Activated CD4-positive, alpha-beta T cell treated with anti-CD3 and anti-CD28 coated beads, Interleukin-2, amount 50 U/mL, for 24 hours (primary cell): ENCODE data around the gene HSP90AA1.
A peak's percentile ranks its signal among the peaks of the same experiment; 100 is the strongest.
"Not testable (repeated sequence)": the region's sequence is repeated elsewhere in the genome, so short reads cannot be mapped to it uniquely, and the experiment has no call there.

Experiments used
- DNase-seq, 2 donors: peaks; one replicate each; pipeline ENCODE4 v3.0.0-alpha.2; 2020; ENCODE audit warnings: low read depth in 1 of 2, low spot score in 1 of 2

HSP90AA1 gene

DNA sequence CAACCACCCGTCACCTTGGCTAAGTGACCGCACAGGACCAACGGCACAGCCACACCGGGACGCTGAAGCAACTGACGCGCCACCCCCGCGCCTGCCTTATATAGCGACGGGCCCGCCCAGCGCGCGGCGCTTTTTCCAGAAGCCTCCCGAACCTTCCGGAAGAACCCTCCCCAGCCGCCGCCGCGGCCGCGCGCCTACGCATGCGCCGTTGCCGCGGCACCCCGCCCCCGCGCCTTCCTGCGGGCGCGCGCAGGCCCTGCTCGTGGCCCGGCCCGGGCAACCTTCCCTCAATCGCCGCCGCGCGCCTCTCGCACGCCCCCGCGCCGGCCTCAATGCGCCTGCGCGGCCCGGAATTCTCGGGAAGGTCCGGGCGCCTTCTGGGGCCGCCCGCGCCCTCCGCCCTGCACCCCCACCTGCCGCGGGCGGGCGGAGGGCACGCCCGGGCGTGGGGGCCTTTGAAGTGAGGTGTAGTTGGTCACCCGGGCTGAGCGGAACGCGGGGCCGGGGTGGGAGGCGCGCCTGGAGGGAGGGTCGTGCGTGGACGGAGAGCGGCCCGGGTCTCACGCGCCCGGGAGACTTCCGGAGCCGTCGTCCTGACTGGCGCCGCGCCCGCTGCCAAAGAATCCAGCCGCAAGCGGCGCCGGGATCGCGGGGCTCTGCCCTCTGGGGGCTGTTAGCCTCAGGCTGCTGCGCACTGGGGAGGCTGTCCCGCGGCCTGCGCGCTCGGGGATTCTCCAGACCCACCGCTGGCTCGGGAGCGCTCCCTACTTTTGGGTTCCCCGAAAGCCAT lies at the start of gene HSP90AA1:
Gene HSP90AA1, minus strand, starts transcription at position 73 of the 790 bp plus-strand sequence. CDS start 666 bp downstream, outside the sequence.
- peak; percentile 95 to 98 for DNase-seq

DNA sequence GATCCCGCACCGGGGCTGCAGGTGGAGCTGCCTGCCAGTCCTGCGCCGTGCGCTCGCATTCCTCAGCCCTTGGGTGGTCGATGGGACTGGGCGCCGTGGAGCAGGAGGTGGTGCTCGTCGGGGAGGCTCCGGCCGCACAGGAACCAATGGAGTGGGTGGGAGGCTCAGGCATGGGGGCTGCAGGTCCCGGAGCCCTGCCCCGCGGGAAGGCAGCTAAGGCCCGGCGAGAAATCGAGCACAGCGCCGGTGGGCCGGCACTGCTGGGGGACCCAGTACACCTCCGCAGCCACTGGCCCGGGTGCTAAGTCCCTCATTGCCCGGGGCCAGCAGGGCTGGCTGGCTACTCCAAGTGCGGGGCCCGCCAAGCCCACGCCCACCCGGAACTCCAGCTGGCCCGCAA lies 48.6 kb upstream of the HSP90AA1 start:
- DNase-seq, result not testable (repeated sequence)

GRCh38 chr14:102134719-102135118 lies 47.9 kb upstream of the HSP90AA1 start:
- not testable (repeated sequence) for DNase-seq

DNA sequence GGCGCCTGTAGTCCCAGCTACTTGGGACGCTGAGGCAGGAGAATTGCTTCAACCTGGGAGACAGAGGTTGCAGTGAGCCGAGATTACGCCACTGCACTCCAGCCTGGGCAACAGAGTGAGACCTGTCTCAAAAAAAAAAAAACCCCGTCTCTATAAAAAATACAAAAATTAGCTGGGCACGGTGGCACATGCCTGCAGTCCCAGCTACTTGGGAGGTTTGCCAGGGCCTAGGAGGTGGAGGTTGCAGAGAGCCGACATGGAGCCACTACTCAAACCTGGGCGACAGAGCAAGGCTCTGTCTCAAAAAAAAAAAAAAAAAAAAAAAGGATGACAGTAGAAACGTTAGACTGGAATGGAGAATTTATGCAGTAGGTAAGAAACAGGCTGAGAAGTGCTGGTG lies 47.2 kb upstream of the HSP90AA1 start:
- not testable (repeated sequence) for DNase-seq

- DNase-seq, result no peak
Measured at GRCh38 chr14:102131741-102132140, 44.9 kb upstream of the HSP90AA1 start.

DNA sequence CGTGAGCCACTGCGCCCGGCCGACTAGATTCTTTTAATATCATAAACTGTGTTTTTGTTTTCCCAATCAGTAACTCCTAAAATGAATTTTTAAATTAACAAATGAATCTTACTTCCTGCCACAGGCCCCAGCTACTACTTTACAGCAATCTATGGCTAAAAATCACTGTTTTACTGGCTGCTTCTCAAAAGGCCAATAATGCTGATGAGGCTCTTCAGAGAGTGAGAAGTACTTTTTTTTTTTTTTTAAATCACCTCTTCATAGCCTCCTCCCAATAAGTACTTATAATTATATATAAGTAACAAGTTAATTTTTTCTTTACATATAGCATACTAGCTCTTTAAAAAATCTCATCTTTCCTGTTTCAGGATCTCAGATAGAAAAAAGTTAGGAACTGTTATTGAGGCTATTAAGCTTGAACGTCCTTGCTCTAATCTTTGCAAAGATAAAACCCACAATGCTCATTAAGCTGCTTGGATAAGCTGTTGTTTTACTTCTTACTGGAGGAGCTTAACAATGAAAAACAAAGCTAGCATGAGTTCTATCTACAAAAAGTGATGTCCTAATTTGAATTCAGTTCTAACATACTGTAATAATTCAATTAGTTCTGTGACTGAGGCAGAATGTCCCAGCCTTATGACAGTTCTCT lies 40.1 kb upstream of the HSP90AA1 start:
- no peak for DNase-seq

GRCh38 chr14:102125546-102125945 lies 38.7 kb upstream of the HSP90AA1 start:
- DNase-seq, result no peak

GRCh38 chr14:102124419-102124818 lies 37.6 kb upstream of the HSP90AA1 start:
- no peak for DNase-seq

GRCh38 chr14:102121567-102121966 lies 34.7 kb upstream of the HSP90AA1 start:
- DNase-seq, result no peak

DNA sequence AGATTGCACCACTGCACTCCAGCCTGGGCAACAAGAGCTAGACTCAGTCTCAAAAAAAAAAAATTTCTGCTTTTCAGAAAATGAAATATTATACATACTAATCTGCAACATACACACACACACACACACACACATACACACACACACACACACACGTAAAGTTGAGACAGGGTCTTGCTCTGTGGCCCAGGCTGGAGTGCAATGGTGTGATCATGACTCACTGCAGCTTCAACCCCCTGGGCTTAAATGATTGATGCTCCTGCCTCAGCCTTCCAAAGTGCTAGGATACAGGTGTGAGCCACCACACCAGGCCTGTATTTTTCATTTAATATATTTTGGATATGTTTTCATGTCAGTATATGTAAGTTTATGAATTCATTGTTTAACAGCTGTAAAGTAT lies 34.0 kb upstream of the HSP90AA1 start:
- no peak for DNase-seq

DNA sequence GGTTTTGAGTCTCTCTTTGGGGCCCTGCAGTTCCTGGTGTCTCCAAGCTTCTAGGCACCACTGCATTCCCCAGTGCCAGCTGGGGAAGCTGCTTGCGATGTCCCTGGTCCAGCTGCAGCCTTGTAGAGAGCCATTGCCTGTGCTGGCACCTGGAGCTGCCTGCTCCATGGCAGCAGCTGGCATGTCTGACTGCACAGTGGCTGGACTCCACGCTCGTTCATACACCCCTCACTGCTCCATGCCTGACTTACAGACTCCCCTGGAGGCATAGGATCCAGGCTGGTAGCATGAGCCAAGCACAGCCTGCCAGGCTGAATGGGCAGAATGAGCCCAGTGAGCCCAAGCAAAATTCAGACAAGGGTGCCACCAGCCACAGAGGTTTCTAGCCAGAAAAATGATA lies 31.0 kb upstream of the HSP90AA1 start:
- DNase-seq, result no peak

DNA sequence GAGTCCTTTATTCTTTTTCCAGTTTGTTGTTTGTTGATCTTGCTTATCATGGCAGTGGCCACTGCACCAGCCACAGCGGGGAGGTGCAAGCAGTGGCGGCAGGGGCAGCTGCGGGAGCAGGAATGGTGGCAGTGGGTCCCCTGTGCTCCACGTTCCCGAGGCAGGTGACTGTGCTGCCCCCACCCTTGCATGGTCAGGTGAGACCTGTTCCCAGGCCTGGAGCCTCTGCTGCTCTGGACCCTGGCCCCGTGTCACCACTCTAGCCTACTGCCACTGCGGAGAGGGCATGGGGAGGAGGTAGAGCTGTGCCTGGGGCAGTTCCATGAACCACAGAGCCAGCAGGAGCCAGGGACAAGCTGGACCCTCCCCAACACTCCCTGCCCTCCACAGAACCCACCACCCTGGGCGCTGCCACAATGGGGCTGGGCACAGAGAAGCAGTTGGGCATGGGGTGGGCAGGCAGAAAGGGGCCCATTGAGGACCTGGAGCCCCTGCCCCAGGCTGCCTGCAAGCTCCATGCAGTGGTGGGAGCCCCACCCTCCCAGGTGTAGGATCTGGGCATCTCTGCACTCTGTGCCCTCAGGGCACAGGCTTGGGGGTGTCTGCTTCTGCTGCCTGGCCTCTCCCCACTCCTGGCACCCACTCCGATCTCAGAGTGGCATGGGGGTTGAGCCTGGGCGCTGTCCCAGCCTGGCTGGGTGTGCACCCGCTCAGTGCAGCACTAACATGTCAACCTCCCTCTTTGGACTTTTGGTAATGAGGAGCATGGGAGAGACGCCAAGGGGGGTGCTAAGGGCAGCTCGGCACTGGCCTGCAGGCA lies 29.7 kb upstream of the HSP90AA1 start:
- no peak for DNase-seq

DNA sequence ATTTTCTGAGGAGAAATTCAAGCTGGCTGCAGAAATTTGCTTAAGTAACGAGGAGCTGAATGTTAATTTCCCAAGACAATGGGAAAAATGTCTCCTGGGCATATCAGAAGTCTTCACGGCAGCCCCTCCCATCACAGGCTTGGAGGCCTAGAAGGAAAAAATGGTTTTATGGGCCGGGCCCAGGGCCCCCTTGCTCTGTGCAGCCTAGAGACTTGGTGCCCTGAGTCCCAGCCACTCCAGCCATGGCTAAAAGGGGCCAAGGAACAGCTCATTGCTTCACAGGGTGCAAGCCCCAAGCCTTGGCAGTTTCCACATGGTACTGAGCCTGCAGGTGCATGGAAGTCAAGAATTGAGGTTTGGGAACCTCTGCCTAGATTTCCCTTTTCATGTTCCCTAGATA lies 24.3 kb upstream of the HSP90AA1 start:
- no peak for DNase-seq

- not testable (repeated sequence) for DNase-seq
Measured at GRCh38 chr14:102109332-102109731, 22.5 kb upstream of the HSP90AA1 start.

DNA sequence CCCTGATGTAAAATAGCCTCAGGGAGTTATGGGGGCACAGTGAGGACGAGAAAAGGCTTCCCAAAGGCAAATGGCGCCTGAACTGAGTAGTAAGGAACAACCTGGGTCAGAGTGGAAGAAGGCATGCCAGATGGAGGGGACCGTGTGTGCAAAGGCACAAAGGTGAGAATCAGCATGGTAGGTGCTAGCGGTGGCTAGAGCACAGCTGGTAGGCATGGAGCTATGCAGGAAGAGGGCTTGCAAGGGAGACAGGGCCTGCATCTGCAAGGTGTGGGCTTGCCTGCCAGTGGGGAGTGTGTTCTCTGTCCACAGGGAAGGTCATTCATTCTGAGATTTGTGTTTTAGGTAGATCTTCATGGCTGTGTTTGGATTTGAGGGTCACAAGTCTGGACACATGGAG lies 18.5 kb upstream of the HSP90AA1 start:
- DNase-seq, result no peak

DNA sequence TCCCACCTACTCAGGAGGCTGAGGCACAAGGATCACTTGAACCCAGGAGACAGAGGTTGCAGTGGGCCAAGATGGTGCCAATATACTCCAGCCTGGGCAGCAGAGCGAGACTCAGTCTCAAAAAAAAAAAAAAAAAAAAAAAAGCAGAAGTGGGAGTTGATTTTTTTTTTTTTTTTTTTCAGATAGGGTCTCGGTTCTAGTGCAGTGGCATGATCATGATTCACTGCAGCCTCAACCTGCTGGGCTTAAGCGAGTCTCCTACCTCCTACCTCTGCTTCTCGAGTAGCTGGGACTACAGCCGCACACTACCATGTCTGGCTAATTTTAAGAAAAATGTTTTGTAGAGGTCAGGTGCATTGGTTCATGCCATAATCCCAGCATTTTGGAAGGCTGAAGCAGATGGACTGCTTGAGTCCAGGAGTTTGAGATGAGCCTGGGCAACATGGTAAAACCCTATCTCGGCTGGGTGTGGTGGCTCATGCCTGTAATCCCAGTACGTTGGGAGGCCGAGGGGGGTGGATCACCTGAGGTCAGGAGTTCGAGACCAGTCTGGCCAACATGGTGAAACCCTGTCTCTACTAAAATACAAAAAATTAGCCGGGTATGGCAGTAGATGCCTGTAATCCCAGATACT lies 16.3 kb upstream of the HSP90AA1 start:
- DNase-seq, result no peak

DNA sequence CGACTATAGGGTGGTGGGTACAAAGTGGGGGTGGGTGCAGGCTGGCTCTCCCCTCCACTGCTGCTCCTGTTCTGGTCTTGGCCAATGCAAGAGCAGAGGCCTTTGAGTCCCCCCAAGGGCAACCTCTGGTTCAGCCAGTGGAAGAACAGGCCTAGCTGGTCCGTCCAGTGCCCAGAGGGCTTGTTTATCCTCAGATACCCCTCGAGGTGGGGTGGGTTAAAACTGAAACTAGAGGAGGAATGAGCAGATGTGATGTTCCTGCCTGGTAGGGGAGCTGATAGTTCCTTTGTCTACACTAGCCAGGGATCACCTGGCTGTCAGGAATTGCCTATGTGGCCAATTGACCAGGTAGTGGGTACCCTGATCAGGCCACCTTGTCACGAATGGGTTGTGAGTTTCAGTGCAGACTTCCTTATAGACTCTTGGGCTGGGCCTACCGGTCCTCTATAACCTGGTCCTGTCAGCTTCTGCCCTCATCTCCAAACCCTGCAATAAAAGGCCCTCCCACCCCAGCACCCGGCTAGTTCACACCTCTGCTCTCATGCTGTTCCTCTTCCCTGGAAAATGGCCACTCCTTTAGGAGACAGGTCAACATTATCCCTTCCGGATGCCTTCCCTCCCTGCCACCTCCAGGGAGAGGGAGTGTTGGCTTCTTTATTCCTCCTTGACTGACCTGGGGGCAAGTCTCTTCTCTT lies 10.7 kb upstream of the HSP90AA1 start:
- no peak for DNase-seq

DNA sequence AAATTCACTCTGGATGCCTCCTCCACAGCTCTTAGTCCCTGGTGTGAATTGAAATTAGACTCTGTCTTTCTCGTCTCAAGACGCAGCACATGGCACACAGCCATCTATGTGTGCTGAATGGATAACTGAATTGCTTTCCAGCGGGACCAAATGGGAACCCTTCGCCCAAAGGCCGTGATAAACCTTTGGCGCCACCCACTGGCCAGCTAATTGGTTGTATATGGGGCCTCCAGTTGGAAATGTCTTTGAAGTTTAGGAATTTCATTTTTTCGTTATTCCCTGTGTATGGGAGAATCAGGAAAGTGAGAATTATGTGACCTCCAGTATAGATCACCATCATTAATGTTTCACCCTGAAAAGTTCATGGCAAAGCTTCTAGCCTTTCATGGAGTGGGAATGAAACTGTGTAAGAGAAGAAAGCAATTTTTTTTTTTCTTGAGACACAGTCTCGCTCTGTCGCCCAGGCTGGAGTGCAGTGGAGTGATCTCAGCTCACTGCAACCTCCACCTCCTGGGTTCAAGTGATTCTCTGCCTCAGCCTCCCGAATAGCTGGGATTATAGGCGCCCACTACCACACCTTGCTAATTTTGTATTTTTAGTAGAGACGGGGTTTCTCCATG lies 9.8 kb upstream of the HSP90AA1 start:
- peak; percentile 41 to 55 for DNase-seq

- no peak for DNase-seq
Measured at GRCh38 chr14:102095871-102096568, 9.2 kb upstream of the HSP90AA1 start.
